Measurements from ENCODE around the gene HTR3E. TPM values are rescaled to one million over a fixed set of nuclear protein-coding genes. Genes with fewer than 3 reads are reported as not detected.

HTR3E gene, protein sequence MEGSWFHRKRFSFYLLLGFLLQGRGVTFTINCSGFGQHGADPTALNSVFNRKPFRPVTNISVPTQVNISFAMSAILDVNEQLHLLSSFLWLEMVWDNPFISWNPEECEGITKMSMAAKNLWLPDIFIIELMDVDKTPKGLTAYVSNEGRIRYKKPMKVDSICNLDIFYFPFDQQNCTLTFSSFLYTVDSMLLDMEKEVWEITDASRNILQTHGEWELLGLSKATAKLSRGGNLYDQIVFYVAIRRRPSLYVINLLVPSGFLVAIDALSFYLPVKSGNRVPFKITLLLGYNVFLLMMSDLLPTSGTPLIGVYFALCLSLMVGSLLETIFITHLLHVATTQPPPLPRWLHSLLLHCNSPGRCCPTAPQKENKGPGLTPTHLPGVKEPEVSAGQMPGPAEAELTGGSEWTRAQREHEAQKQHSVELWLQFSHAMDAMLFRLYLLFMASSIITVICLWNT
- total RNA-seq, result not detected
- not detected for polyA plus RNA-seq

GRCh38 chr3:184096811-184097383, at the start of gene HTR3E:
TSS of gene HTR3E (plus strand) at chr3:184097064. CDS start at chr3:184097530, 466 bp downstream.
- no peaks in the 10 kb centered on the region for H3K27me3 ChIP-seq (ENCODE audit: insufficient read depth, low read length)
- no peak within 1 kb of the TSS for H3K4me3 Mint-ChIP-seq
- H3K27ac Mint-ChIP-seq, result no peak within 1 kb of the TSS
- H3K27ac ChIP-seq (ENCODE audit: low read depth, low read length), result no peak within 1 kb of the TSS
- peaks cover 0 to 3% of the 10 kb centered on the region in 2 donors for H3K9me3 ChIP-seq (ENCODE audit: control insufficient read depth in 1 of 2, low read length in 2 of 2)
- no peaks in the 10 kb centered on the region for H3K36me3 Mint-ChIP-seq
- no peaks in the 10 kb centered on the region for H3K4me1 Mint-ChIP-seq
- no peaks in the 10 kb centered on the region for H3K4me1 ChIP-seq (ENCODE audit: insufficient read depth, low read length)
- peaks cover 5 to 18% (median 13%) of the 10 kb centered on the region in 8 donors for H3K9me3 Mint-ChIP-seq
- ChIA-PET CTCF (ENCODE audit: partially characterized antibody) (no interaction called here), POLR2A (ENCODE audit: partially characterized antibody) (no interaction called here)
- H3K36me3 ChIP-seq (ENCODE audit: insufficient read depth, low read length), result no peaks in the 10 kb centered on the region
- H3K4me3 ChIP-seq (ENCODE audit: low read length in 2 of 2), result no peak within 1 kb of the TSS
- DNase-seq, result no peak
- peaks cover 2 to 13% of the 10 kb centered on the region in 2 donors for H3K27me3 Mint-ChIP-seq
- intact Hi-C loops (cut with micrococcal nuclease), result no loop called here

DNA sequence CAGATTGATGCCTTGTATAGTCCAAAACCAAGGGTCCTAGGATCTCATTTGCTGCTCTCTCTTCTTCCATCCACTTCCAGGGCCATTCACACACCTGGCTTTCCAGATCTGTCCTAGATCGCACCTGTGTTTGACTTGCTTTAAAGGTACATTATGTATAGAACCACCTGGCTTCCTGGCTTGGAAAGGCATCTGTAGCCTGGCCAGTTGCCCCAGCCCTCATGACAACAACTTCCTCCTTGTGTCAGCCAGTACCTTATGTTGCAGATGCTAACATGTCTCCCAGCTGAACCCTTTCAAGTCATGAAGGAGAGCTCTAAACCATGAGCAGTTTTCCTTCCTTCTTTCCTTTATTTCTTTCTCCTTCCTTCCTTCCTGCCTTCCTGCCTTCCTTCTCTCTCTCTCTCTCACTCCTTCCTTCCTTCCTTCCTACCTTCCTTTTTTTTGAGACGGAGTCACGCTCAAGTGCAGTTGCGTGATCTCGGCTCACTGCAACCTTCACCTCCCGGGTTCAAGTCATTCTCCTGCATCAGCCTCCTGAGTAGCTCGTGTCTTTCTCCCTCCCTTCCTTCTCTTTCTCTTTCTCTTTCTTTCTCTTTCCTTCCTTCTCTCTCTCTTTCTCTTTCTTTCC, 46.5 kb upstream of the HTR3E start:
- H3K4me3 Mint-ChIP-seq, result no peak overlapping the region
- ChIA-PET CTCF (ENCODE audit: partially characterized antibody) (no interaction called here), POLR2A (ENCODE audit: partially characterized antibody) (no interaction called here)
- no peaks in the 10 kb centered on the region for H3K27me3 ChIP-seq (ENCODE audit: insufficient read depth, low read length)
- no peak for DNase-seq
- H3K9me3 Mint-ChIP-seq, result peaks cover 0 to 2% (median 0%) of the 10 kb centered on the region in 8 donors
- H3K9me3 ChIP-seq (ENCODE audit: control insufficient read depth in 1 of 2, low read length in 2 of 2), result no peaks in the 10 kb centered on the region
- H3K36me3 Mint-ChIP-seq, result no peaks in the 10 kb centered on the region
- H3K27ac Mint-ChIP-seq, result no peak overlapping the region
- H3K27ac ChIP-seq (ENCODE audit: low read depth, low read length), result no peak overlapping the region
- peaks cover 4 to 13% of the 10 kb centered on the region in 2 donors for H3K27me3 Mint-ChIP-seq
- intact Hi-C loops (cut with micrococcal nuclease), result no loop called here
- no peaks in the 10 kb centered on the region for H3K4me1 ChIP-seq (ENCODE audit: insufficient read depth, low read length)
- H3K36me3 ChIP-seq (ENCODE audit: insufficient read depth, low read length), result no peaks in the 10 kb centered on the region
- H3K4me1 Mint-ChIP-seq, result peaks cover 0 to 1% (median 0%) of the 10 kb centered on the region in 4 donors
- no peak overlapping the region for H3K4me3 ChIP-seq (ENCODE audit: low read length in 2 of 2)

- no peak within 1 kb of the TSS for H3K27ac Mint-ChIP-seq
- H3K4me3 ChIP-seq (ENCODE audit: low read length in 2 of 2), result no peak within 1 kb of the TSS
- no peaks in the 10 kb centered on the region for H3K9me3 ChIP-seq (ENCODE audit: control insufficient read depth in 1 of 2, low read length in 2 of 2)
- H3K4me1 ChIP-seq (ENCODE audit: insufficient read depth, low read length), result no peaks in the 10 kb centered on the region
- H3K36me3 ChIP-seq (ENCODE audit: insufficient read depth, low read length), result no peaks in the 10 kb centered on the region
- peaks cover 0 to 1% (median 0%) of the 10 kb centered on the region in 4 donors for H3K4me1 Mint-ChIP-seq
- no peaks in the 10 kb centered on the region for H3K36me3 Mint-ChIP-seq
- ChIA-PET CTCF (ENCODE audit: partially characterized antibody) (no interaction called here), POLR2A (ENCODE audit: partially characterized antibody) (no interaction called here)
- H3K27me3 ChIP-seq (ENCODE audit: insufficient read depth, low read length), result no peaks in the 10 kb centered on the region
- H3K9me3 Mint-ChIP-seq, result peaks cover 0 to 3% (median 0%) of the 10 kb centered on the region in 8 donors
- intact Hi-C loops (cut with micrococcal nuclease), result no loop called here
- H3K27ac ChIP-seq (ENCODE audit: low read depth, low read length), result no peak within 1 kb of the TSS
- no peak within 1 kb of the TSS for H3K4me3 Mint-ChIP-seq
- DNase-seq, result no peak
- peaks cover 4 to 13% of the 10 kb centered on the region in 2 donors for H3K27me3 Mint-ChIP-seq
Observed at GRCh38 chr3:184052767-184053166, 44.1 kb upstream of the HTR3E start, which contains the start of gene HTR3C. TSS of gene HTR3C (plus strand) at chr3:184053047. CDS start at chr3:184053081, 34 bp downstream.

- no peak overlapping the region for H3K27ac ChIP-seq (ENCODE audit: low read depth, low read length)
- intact Hi-C loops (cut with micrococcal nuclease), result no loop called here
- no peak for DNase-seq
- Mint-ChIP-seq H3K9me3 (peaks cover 0 to 1% (median 0%) of the 10 kb centered on the region in 8 donors), H3K4me3 (no peak overlapping the region), H3K4me1 (no peaks in the 10 kb centered on the region), H3K27ac (no peak overlapping the region), H3K27me3 (no peaks in the 10 kb centered on the region), H3K36me3 (no peaks in the 10 kb centered on the region)
- H3K9me3 ChIP-seq (ENCODE audit: control insufficient read depth in 1 of 2, low read length in 2 of 2), result no peaks in the 10 kb centered on the region
- H3K4me1 ChIP-seq (ENCODE audit: insufficient read depth, low read length), result no peaks in the 10 kb centered on the region
- H3K4me3 ChIP-seq (ENCODE audit: low read length in 2 of 2), result no peak overlapping the region
- CTCF ChIA-PET (ENCODE audit: partially characterized antibody), result no interaction called here
- no peaks in the 10 kb centered on the region for H3K36me3 ChIP-seq (ENCODE audit: insufficient read depth, low read length)
- POLR2A ChIA-PET (ENCODE audit: partially characterized antibody), result interaction anchor here (0.8 kb wide), 1 partner anchor 40 kb away, joined by 3 read pairs; the partner anchor contains the start of gene ABCC5
- H3K27me3 ChIP-seq (ENCODE audit: insufficient read depth, low read length), result no peaks in the 10 kb centered on the region
Observed at GRCh38 chr3:184058029-184058428, 38.8 kb upstream of the HTR3E start.

GRCh38 chr3:184059424-184059823, 37.4 kb upstream of the HTR3E start:
- no peaks in the 10 kb centered on the region for H3K36me3 Mint-ChIP-seq
- CTCF ChIA-PET (ENCODE audit: partially characterized antibody), result no interaction called here
- no peak for DNase-seq
- Histone ChIP-seq H3K36me3 (ENCODE audit: insufficient read depth, low read length) (no peaks in the 10 kb centered on the region), H3K9me3 (ENCODE audit: control insufficient read depth in 1 of 2, low read length in 2 of 2) (no peaks in the 10 kb centered on the region), H3K4me3 (ENCODE audit: low read length in 2 of 2) (no peak overlapping the region), H3K4me1 (ENCODE audit: insufficient read depth, low read length) (no peaks in the 10 kb centered on the region), H3K27ac (ENCODE audit: low read depth, low read length) (no peak overlapping the region), H3K27me3 (ENCODE audit: insufficient read depth, low read length) (no peaks in the 10 kb centered on the region)
- POLR2A ChIA-PET (ENCODE audit: partially characterized antibody), result no interaction called here
- H3K27me3 Mint-ChIP-seq, result no peaks in the 10 kb centered on the region
- H3K27ac Mint-ChIP-seq, result no peak overlapping the region
- peaks cover 0 to 1% (median 0%) of the 10 kb centered on the region in 8 donors for H3K9me3 Mint-ChIP-seq
- no peak overlapping the region for H3K4me3 Mint-ChIP-seq
- H3K4me1 Mint-ChIP-seq, result no peaks in the 10 kb centered on the region
- intact Hi-C loops (cut with micrococcal nuclease), result no loop called here

DNA sequence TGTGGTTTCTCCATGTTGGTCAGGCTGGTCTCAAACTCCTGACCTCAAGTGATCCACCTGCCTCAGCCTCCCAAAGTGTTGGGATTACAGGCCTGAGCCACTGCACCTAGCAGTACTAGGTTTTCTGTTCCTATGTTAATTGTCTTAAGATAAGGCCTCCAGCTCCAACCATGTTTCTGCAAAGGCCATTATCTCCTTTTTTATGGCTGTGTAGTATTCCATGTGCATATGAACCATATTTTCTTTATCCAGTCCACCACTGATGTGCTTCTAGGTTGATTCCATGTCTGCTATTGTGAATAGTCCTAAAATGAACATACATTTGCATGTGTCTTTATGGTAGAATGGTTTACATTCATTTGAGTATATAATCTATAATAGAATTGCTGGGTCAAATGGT, 34.2 kb upstream of the HTR3E start:
- H3K4me1 ChIP-seq (ENCODE audit: insufficient read depth, low read length), result no peaks in the 10 kb centered on the region
- POLR2A ChIA-PET (ENCODE audit: partially characterized antibody), result no interaction called here
- no peaks in the 10 kb centered on the region for H3K27me3 Mint-ChIP-seq
- H3K27ac Mint-ChIP-seq, result no peak overlapping the region
- no peak overlapping the region for H3K27ac ChIP-seq (ENCODE audit: low read depth, low read length)
- no peaks in the 10 kb centered on the region for H3K4me1 Mint-ChIP-seq
- no peaks in the 10 kb centered on the region for H3K36me3 Mint-ChIP-seq
- H3K4me3 Mint-ChIP-seq, result no peak overlapping the region
- CTCF ChIA-PET (ENCODE audit: partially characterized antibody), result no interaction called here
- H3K27me3 ChIP-seq (ENCODE audit: insufficient read depth, low read length), result no peaks in the 10 kb centered on the region
- H3K9me3 Mint-ChIP-seq, result no peaks in the 10 kb centered on the region
- DNase-seq, result no peak
- H3K4me3 ChIP-seq (ENCODE audit: low read length in 2 of 2), result no peak overlapping the region
- H3K36me3 ChIP-seq (ENCODE audit: insufficient read depth, low read length), result no peaks in the 10 kb centered on the region
- H3K9me3 ChIP-seq (ENCODE audit: control insufficient read depth in 1 of 2, low read length in 2 of 2), result no peaks in the 10 kb centered on the region
- intact Hi-C loops (cut with micrococcal nuclease), result no loop called here

DNA sequence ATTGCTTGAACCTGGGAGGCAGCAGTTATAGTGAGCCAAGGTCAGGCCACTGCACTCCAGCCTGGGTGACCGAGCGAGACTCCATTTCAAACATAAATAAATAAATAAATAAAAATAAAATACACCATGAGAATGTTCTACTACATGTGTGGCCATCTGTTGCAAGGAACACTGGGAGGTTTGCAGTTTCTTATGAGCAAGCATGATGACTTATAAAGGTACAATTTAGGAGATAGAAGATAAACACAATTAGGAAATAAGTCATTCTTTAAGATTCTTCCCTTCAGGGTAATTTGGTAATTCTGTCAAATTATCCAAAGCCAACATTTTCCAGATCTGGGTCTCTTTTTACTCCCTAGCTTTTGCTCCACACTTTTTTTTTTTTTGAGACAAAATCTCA, 30.7 kb upstream of the HTR3E start:
- CTCF ChIA-PET (ENCODE audit: partially characterized antibody), result no interaction called here
- Mint-ChIP-seq H3K27ac (no peak overlapping the region), H3K36me3 (peaks cover 0 to 5% of the 10 kb centered on the region in 2 donors), H3K4me1 (no peaks in the 10 kb centered on the region), H3K4me3 (no peak overlapping the region), H3K27me3 (peaks cover 4 to 6% of the 10 kb centered on the region in 2 donors), H3K9me3 (peaks cover 0 to 13% (median 5%) of the 10 kb centered on the region in 8 donors)
- H3K27me3 ChIP-seq (ENCODE audit: insufficient read depth, low read length), result no peaks in the 10 kb centered on the region
- no peak for DNase-seq
- H3K4me1 ChIP-seq (ENCODE audit: insufficient read depth, low read length), result no peaks in the 10 kb centered on the region
- no peaks in the 10 kb centered on the region for H3K36me3 ChIP-seq (ENCODE audit: insufficient read depth, low read length)
- no peaks in the 10 kb centered on the region for H3K9me3 ChIP-seq (ENCODE audit: control insufficient read depth in 1 of 2, low read length in 2 of 2)
- H3K27ac ChIP-seq (ENCODE audit: low read depth, low read length), result no peak overlapping the region
- intact Hi-C loops (cut with micrococcal nuclease), result no loop called here
- H3K4me3 ChIP-seq (ENCODE audit: low read length in 2 of 2), result no peak overlapping the region
- POLR2A ChIA-PET (ENCODE audit: partially characterized antibody), result no interaction called here

Data from CD4-positive, alpha-beta memory T cell (primary cell).